ENCODE measurements around the gene ASCL1.

ASCL1 gene

GRCh38 chr12:102957339-102958050 is at the start of gene ASCL1:
Gene ASCL1 (plus strand): TSS chr12:102957674. CDS start chr12:102958245, 571 bp downstream.
- peak in 1 of 2 experiments; percentile 22 for DNase-seq

DNA sequence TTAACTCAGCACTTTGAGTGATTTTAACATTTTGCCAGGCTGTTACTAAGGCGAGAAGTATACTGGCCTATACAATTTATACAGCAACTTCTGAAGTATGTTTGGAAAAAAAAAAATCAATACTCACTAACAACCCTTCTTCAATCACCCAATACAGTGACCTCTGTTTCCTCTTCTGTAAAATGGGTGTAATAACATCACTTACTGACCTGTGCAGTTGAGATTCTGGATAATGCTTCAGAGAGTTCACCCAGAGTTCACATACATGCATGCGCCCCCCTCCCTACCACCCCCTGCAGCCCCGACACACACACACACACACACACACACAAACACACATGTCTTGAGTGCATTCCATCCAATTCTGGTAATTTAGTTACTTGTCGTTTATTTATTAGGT is 49.6 kb upstream of the ASCL1 start:
- DNase-seq, result no peak

DNA sequence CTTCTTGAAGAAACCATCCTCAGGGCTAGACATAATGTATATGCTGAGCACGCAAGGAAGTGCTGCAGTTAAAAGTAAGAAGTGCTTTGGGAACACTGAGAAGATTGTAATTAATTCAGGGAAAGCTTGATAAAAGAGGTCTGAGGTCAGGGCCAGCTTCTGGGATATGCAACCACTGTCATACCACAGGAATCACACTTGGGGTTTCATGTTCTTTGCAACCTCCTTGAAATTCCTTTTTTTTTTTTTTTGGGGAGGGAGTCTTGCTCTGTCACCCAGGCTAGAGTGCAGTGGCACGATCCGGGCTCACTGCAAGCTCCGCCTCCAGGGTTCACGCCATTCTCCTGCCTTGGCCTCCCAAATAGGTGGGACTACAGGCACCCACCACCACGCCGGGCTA is 47.3 kb upstream of the ASCL1 start:
- DNase-seq, result no peak

DNA sequence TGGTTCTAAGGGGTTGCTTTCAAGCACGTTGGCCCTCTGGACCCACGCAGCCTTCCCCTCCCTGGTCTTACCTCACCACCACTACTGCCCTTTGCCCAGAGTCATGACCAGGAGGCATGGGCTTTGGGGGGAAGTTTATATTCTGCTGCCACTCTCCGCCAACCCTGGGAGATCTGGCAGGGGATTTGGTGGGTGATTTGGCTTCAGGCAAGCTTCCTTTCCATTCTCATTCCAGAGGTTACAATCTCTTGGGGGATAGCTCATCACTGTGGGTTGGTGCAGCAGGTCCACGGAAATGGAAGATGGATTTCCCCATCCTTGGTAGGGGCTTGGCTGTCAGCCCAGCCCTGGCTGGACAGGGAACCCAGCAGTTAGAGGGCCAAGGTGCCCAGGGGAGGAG is 46.7 kb upstream of the ASCL1 start:
- DNase-seq, result no peak

DNA sequence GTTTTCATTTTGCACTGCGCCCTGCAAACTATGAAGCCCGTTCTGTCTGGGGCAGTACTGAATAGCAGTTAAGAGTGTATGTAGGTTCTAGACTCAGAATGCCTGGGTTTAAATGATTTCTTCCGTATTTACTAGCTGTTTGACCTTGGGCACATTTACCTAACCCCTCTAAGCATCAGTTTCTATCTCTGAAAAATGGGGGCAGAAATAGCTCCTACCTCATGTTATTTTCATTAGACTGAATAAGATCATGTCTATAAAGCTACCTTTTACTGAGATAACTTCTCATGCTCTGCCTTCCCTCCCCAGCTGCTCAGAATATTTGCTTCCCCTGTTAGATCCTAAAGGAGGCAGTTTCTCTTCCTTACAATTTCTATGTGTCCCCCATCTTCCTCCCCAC is 46.2 kb upstream of the ASCL1 start:
- DNase-seq, result no peak

DNA sequence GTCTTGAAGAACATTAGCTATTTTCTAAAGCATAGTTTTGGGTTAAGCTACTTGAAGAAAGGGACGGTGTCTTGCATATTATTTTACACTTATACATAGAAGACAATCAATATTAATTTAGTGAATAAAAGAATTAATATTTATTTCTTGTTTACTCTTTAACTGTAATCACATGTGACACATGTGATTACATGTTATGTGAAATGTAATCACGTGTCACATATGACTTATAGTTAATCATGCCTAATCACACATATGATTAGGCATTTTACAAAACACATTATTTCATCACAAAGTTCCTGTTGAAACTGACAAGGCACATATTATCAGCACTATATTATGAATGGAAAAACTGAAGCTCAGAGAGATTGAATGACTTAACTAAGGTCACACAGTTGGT is 45.2 kb upstream of the ASCL1 start:
- DNase-seq, result no peak

DNA sequence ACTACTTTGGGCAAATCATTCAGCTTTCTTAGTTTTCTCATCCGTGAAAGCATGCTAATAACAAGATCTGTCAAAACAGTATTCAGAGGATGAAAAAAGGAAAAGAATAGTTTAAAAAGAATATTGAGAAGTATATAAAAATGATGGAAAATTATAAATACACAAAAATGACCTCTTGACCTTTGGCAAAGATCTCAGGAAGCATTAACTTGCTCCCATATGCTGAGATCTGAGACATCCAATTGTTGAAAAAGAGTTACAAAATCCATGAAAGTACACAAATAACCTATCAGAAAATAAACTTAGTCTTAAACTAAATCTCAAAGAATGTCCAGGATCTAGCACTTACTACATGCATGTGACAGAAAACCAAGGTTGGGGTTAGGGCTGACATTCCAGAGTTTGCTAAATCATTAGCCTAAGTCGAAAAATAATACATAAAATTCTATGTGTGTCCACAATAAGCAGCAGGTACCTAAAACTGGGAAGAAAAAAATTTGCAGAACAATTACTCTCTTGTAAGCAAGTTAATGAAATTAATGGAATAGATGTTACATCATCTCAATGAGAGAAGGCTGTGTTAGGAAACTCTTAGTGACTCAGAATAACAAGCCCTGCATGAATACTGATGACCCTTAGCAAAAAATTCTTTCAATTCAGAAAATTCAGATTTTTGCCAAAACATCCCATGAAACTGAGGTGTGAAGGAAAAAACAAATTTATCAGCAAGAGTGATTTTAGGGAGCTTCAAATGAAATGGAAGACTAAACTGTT is 43.8 kb upstream of the ASCL1 start:
- DNase-seq, result no peak

DNA sequence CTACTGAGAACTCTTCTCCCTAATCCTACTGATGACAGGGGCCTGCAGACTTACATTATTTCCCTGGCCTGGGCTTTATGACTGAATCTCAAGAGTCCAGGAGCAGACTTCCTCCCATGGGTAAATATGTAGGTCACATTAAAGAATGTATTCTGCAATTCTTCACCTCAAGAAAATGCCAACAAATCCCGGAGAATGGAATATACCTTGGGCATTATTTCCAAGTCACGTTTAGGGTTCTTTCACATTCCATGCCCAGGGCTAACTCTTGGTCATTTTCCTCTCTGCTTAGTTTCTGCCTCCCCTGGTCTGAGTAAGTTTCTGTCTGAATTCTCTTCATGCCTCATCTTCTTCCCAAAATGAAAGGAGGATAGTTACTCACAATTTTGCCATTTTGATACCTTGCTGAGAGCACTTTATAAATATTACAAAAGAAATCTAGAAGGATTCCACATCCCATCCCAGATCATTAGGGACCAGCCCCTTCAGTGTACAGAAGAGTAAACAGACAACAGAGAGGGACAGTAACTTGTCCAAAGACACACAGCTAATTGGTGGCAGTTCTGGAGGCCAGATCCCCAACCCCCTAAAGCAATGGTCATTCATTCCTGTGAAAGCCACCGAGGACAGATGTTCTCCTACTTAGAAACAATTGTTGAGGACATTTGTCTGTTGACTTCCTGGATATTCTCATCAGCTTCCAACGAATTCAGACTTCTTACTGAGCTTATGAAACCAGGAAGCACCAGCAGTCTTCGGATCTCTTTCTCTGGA is 41.0 kb upstream of the ASCL1 start:
- no peak for DNase-seq

DNA sequence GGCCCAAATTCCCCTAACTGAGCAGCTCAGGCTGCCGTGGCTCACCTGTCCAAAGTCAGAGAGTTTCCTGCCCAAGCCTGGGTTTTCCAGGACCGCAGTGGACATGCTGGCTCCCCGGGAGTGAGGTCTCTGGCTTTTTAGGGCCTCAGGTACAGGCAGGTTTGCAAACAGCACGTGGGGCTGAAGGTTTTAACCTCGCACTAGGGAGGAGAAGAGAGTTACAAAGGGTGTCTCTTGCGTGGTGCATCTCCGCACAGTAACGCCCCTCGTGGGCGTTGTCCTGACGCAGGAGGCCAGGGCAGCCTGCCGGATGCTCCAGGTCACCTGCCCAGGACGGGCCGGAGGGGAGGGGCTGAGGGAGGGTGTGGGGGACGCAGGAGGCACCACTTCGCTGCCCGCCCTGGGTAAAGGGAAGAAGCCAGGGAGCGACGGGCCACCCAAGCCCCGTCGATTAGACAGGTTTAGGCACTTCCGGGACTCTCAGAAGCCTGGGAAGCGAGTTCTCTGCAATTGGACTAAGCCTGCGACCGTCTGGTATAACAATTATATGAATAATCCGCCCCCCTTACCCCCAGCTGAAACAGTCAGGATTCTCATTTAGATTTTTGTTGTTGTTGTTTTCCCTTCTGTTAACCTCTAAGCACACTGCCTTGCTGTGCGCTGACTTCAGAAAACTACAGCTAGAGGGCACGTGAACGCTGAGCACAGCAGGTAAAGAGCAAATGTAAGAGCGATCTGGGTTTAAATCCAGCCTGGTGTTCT is 40.3 kb upstream of the ASCL1 start, which contains the start of gene PAH:
TSS of gene PAH (minus strand) at position 219 of the 762 bp plus-strand sequence. CDS start at position 105, 114 bp downstream.
- no peak for DNase-seq

- DNase-seq, result no peak
These were observed 38.6 kb upstream of the ASCL1 start for GRCh38 chr12:102918840-102919239.

GRCh38 chr12:102920271-102920670 is 37.2 kb upstream of the ASCL1 start:
- DNase-seq, result no peak

DNA sequence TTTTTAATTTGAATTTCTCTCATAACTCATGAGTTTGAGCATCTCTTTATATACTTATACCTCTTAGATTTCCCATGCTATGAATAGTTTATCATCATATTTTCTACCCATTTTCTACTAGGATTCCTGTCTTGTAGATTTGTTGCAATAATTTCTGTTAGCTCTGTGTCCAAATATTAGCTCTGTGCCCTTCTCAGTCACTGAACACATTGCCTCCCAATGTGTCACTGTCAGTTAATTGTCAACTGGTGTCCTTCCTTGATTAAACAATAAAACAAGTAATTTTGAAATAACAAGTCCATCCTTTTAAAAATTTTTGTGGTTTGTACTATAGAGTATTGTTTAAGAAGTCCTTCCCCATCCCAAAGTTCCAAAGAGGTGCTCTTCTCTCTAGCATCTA is 36.2 kb upstream of the ASCL1 start:
- no peak for DNase-seq

GRCh38 chr12:102927220-102927619 is 30.3 kb upstream of the ASCL1 start:
- DNase-seq, result no peak

GRCh38 chr12:102933168-102933567 is 24.3 kb upstream of the ASCL1 start:
- DNase-seq, result no peak

DNA sequence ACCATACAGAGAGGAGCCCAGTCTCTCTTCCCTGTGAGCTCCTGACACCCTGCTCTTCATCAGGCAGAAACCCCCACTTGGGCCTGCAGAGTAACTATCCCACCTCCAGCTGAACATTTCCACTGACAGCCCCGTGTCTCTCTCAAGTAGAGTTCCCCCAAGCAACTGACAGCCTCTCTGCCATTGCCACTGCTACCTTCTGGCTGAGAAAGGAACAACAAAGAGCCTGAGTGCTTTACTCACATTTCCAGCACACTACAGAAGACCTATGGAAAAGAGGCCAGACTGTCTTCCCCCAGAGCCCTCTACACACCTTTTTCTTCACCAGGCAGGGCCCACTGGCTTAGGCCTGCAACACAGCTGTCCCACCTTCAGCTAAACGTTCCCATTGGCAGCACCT is 18.4 kb upstream of the ASCL1 start:
- no peak for DNase-seq

- DNase-seq, result peak in 1 of 2 experiments; percentile 4
These were observed 17.7 kb upstream of the ASCL1 start for GRCh38 chr12:102939670-102940222.

GRCh38 chr12:102946042-102946441 is 11.4 kb upstream of the ASCL1 start:
- DNase-seq, result no peak

GRCh38 chr12:102948941-102949352 is 8.5 kb upstream of the ASCL1 start:
- no peak for DNase-seq

- DNase-seq, result no peak
These were observed 7.1 kb upstream of the ASCL1 start for GRCh38 chr12:102950107-102950949.

GRCh38 chr12:102950950-102951619 is 6.4 kb upstream of the ASCL1 start:
- no peak for DNase-seq

DNA sequence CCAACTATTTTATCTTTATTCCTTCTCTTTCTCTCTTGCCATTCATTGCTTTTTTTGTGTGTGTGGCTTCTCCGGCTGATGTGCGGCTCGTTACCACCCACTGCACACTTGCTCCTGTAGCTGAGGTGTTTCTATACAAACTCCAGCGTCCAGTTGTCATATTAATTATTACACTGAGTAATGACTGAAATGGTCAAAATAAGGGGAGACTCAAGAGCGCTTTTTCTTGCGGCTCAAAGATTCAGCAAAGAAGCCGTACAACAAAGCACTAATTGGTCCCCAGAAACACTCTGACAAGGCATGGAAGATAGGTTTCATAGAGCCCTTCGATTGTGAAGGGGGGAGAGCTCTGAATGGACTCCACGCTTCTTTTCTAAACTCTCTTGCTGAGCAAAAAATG is 5.6 kb upstream of the ASCL1 start:
- no peak for DNase-seq
